GM19193 (cell line): Measurements from ENCODE around the gene CXCL13.

Source experiments
- POLR2A ChIP-seq: IDR thresholded peaks from 4 replicates; pipeline ENCODE4 v1.6.1; 2011; ENCODE audit not compliant: insufficient read depth, insufficient read length; ENCODE audit errors: extremely low read depth

CXCL13 gene

DNA sequence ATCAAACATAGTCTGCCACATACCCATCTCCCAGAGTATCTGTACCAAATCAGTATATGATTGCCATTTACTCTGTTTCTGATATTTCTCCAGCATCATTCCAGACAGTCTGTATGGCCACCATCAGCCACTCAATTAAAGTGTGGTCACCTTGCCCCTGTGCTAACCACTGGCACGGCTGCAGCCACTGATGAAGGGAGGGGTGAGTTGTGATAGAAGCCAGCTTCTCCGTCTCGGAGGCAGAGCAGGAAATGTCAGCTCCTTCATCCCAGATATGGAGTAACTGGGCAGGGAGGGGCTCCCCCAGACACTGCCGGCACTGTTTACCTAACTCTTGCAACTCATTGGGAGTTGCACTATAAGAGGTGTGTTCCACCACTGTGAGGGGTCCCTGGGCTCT, 30.3 kb downstream of the CXCL13 start:
- no peak for TF ChIP-seq POLR2A

DNA sequence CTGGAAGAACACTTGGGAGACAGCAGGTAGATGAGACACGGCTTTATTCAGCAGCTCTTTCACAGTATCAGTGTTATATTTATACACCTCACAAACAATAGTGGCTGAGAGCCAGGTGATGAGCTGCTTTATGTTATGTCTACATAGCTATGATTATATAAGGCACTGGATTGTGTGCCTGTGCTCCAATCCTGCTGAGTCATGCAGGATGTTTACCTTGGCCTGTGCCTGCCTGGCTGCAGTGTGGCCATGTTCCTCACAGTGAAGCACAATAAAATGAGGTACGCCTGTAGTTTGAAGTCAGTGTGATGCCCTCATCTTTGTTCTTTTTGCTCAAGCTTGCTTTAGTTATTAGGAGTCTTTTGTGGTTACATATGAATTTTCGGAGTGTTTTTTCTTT, 31.3 kb downstream of the CXCL13 start:
- TF ChIP-seq POLR2A, result no peak

DNA sequence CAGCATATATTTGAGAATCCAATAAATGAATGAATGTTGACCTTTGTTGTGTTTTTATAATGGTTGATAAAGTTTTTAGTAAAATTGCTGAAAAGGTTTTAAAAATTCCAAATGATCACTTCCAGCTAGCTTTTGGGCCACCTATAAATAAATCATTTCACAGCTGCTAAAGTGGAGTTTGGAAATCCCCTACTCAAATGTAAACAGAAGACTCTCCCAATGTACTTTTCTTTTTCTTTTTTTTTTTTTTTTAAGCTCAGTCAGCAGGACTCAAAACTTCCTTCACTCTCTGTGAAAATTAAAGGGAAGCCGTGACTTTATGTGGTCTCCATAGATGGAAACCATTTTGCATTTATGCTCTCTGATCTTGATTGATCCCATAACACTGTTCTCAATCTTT, 45.2 kb downstream of the CXCL13 start:
- TF ChIP-seq POLR2A, result no peak

DNA sequence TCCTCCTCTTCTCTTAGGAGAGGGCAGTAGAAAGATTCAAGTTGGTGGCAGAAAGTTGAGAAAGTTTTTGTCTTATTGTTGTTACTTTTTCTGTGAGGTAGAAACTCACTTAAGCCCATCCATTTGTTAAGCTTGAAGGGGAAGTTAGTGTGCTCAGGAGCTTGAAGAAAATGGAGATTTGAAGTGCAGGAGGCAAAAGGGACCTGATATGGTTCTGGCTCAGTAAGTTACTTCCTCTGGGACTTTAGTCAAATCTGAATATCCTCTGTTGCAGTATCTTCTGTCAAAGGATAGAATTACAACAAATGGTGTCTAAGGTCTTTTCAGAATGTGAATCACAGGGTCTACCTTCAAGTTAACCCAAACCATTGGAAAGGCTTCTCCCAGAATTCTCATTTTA, 46.2 kb downstream of the CXCL13 start:
- TF ChIP-seq POLR2A, result no peak

DNA sequence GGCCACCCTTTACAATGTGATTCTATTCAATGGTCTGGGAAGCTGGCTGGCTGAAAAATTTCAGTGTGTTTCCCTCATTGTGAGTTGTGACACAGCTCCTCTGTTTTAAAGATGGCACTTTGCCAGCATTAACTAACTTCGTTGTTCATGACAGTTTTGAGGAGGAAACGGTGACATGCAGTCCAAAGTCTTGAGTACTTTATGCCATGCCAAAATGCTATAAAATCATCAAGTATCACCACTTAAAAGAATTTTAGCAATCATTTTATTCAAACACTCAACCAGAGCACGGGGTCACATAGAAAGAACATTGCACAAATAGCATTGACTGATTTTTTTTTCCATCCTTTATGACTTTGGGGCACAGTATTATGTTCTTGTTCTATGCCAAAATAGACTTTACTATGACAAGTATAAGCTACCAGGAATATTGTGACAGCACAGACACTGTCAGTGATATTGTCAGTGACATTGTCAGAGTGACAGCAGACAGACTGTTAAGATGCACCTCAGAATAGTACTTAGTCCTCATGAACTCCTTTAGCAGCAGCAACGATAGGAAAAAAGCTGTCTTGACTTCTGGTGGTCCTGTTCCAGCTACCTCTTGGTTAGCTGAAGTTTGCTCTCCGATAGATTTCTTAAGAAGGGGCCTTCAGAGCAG, 46.7 kb downstream of the CXCL13 start:
- no peak for TF ChIP-seq POLR2A

DNA sequence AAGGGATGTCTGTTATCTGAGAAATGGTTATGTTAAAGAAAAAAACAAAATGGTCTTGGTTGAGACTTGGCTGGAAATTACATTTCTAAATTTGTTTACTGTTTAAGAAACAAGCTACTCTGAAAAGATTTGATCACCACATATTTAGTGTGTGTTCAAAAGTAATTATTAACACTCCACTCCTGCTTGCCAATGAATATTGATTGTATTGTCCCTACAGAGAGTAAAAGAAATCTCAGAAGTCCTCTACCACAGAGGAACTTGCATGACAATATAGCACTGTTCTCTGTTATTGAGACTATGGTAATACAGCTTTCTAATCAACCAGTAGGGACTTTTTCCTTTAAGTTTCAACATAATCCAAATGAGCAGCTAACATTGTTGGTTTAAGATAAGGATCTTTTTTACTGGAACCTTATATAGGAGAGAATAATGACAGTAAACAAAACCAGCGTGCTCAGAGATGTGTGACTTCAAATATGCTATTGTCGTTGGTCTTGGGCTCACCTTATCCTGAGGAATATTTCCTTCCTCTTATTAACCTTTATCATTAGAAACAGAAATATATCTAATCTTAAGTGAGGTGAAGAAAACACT, 47.6 kb downstream of the CXCL13 start:
- TF ChIP-seq POLR2A, result no peak
